Measurements from ENCODE around the gene NUP62.

Gene NUP62

GRCh38 chr19:49924004-49924880 is 5.1 kb downstream of the NUP62 start:
- no peak for DNase-seq

GRCh38 chr19:49923055-49924003 is 6.0 kb downstream of the NUP62 start:
- no peak for DNase-seq

GRCh38 chr19:49921871-49922795 is 7.2 kb downstream of the NUP62 start:
- no peak for DNase-seq

- no peak for DNase-seq
Observed at GRCh38 chr19:49920624-49921363, 8.5 kb downstream of the NUP62 start.

- DNase-seq = no peak
Observed at GRCh38 chr19:49918089-49918488, 11.2 kb downstream of the NUP62 start.

GRCh38 chr19:49916839-49917733 is 12.2 kb downstream of the NUP62 start:
- DNase-seq = no peak

- no peak for DNase-seq
Observed at GRCh38 chr19:49915271-49915670, 14.0 kb downstream of the NUP62 start.

GRCh38 chr19:49913720-49914119 is 15.6 kb downstream of the NUP62 start:
- DNase-seq = no peak

GRCh38 chr19:49912965-49913685 is 16.2 kb downstream of the NUP62 start:
- no peak for DNase-seq

GRCh38 chr19:49911381-49912145 is 17.7 kb downstream of the NUP62 start:
- no peak for DNase-seq

- DNase-seq = no peak
Observed at GRCh38 chr19:49910179-49910578, 19.1 kb downstream of the NUP62 start.

GRCh38 chr19:49908480-49909420 is 20.6 kb downstream of the NUP62 start:
- DNase-seq = no peak

GRCh38 chr19:49907745-49908446 is 21.4 kb downstream of the NUP62 start:
- no peak for DNase-seq

- DNase-seq = no peak
Observed at GRCh38 chr19:49906879-49907564, 22.3 kb downstream of the NUP62 start.

- no peak for DNase-seq
Observed at GRCh38 chr19:49904136-49904535, 25.2 kb downstream of the NUP62 start.

GRCh38 chr19:49896863-49897621 is 32.3 kb downstream of the NUP62 start, which contains the start of gene IL4I1:
TSS of gene IL4I1 (minus strand) at chr19:49896887. CDS start at chr19:49896160, 727 bp downstream.
- DNase-seq = peak in 4 of 6 experiments; percentile 23 to 42 (median 31)
